ENCODE data around the gene SLC10A7. TPM values are rescaled to one million over a fixed set of nuclear protein-coding genes. Genes with fewer than 3 reads are reported as not detected.

SLC10A7 gene
- total and polyA plus RNA-seq, 2 experiments from 2014 or later, result 0.81 to 4.3 TPM

GRCh38 chr4:146465628-146466027 lies 56.1 kb downstream of the SLC10A7 start:
- Histone ChIP-seq H3F3A (replicated peaks; ENCODE audit: low read depth) (no peaks in the 10 kb centered on the region), H3K9me2 (ENCODE audit: insufficient read depth) (no peaks in the 10 kb centered on the region), H4K20me1 (replicated peaks; ENCODE audit: insufficient read depth) (no peaks in the 10 kb centered on the region), H3K27me3 (ENCODE audit: insufficient read depth) (no peaks in the 10 kb centered on the region), H3K4me1 (ENCODE audit: insufficient read depth) (peaks cover 5% of the 10 kb centered on the region), H2AFZ (no peak overlapping the region), H3K27ac (ENCODE audit: low read depth) (no peak overlapping the region), H3K4me3 (no peak overlapping the region), H3K79me2 (replicated peaks; ENCODE audit: insufficient read depth) (no peaks in the 10 kb centered on the region), H3K36me3 (ENCODE audit: insufficient read depth) (no peaks in the 10 kb centered on the region), H3K4me2 (no peak overlapping the region)
- DNase-seq (ENCODE audit: low spot score), result no peak
- Mint-ChIP-seq H3K4me1 (peaks cover 9% of the 10 kb centered on the region), H3K27me3 (ENCODE audit: insufficient read depth, low read depth, poor library complexity) (peaks cover 5% of the 10 kb centered on the region), H3K27ac (no peak overlapping the region), H3K9me3 (no peaks in the 10 kb centered on the region), H3K36me3 (ENCODE audit: low read depth) (no peaks in the 10 kb centered on the region), H3K4me3 (no peak overlapping the region)
- no peak for TF ChIP-seq CREB1 (CRISPR knock-in tag; IDR thresholded peaks at IDR 0.05; ENCODE audit: low read depth)
- no peak for TF ChIP-seq ZNF114 (CRISPR knock-in tag; IDR thresholded peaks at IDR 0.05)
- no peak for TF ChIP-seq EZH2phosphoT487 (IDR thresholded peaks at IDR 0.05; ENCODE audit: unreplicated experiment)
- TF ChIP-seq ZNF331 (CRISPR knock-in tag; IDR thresholded peaks at IDR 0.05; ENCODE audit: low read depth), result no peak
- TF ChIP-seq POLR2AphosphoS5 (IDR thresholded peaks at IDR 0.05; ENCODE audit: low read depth), result no peak
- TF ChIP-seq, protein P1, sequence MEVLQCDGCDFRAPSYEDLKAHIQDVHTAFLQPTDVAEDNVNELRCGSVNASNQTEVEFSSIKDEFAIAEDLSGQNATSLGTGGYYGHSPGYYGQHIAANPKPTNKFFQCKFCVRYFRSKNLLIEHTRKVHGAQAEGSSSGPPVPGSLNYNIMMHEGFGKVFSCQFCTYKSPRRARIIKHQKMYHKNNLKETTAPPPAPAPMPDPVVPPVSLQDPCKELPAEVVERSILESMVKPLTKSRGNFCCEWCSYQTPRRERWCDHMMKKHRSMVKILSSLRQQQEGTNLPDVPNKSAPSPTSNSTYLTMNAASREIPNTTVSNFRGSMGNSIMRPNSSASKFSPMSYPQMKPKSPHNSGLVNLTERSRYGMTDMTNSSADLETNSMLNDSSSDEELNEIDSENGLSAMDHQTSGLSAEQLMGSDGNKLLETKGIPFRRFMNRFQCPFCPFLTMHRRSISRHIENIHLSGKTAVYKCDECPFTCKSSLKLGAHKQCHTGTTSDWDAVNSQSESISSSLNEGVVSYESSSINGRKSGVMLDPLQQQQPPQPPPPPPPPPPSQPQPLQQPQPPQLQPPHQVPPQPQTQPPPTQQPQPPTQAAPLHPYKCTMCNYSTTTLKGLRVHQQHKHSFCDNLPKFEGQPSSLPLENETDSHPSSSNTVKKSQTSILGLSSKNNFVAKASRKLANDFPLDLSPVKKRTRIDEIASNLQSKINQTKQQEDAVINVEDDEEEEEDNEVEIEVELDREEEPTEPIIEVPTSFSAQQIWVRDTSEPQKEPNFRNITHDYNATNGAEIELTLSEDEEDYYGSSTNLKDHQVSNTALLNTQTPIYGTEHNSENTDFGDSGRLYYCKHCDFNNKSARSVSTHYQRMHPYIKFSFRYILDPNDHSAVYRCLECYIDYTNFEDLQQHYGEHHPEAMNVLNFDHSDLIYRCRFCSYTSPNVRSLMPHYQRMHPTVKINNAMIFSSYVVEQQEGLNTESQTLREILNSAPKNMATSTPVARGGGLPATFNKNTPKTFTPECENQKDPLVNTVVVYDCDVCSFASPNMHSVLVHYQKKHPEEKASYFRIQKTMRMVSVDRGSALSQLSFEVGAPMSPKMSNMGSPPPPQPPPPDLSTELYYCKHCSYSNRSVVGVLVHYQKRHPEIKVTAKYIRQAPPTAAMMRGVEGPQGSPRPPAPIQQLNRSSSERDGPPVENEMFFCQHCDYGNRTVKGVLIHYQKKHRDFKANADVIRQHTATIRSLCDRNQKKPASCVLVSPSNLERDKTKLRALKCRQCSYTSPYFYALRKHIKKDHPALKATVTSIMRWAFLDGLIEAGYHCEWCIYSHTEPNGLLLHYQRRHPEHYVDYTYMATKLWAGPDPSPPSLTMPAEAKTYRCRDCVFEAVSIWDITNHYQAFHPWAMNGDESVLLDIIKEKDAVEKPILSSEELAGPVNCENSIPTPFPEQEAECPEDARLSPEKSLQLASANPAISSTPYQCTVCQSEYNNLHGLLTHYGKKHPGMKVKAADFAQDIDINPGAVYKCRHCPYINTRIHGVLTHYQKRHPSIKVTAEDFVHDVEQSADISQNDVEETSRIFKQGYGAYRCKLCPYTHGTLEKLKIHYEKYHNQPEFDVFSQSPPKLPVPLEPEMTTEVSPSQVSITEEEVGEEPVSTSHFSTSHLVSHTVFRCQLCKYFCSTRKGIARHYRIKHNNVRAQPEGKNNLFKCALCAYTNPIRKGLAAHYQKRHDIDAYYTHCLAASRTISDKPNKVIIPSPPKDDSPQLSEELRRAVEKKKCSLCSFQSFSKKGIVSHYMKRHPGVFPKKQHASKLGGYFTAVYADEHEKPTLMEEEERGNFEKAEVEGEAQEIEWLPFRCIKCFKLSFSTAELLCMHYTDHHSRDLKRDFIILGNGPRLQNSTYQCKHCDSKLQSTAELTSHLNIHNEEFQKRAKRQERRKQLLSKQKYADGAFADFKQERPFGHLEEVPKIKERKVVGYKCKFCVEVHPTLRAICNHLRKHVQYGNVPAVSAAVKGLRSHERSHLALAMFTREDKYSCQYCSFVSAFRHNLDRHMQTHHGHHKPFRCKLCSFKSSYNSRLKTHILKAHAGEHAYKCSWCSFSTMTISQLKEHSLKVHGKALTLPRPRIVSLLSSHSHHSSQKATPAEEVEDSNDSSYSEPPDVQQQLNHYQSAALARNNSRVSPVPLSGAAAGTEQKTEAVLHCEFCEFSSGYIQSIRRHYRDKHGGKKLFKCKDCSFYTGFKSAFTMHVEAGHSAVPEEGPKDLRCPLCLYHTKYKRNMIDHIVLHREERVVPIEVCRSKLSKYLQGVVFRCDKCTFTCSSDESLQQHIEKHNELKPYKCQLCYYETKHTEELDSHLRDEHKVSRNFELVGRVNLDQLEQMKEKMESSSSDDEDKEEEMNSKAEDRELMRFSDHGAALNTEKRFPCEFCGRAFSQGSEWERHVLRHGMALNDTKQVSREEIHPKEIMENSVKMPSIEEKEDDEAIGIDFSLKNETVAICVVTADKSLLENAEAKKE (CRISPR knock-in tag; IDR thresholded peaks at IDR 0.05), result no peak
- TF ChIP-seq EZH2 (IDR thresholded peaks at IDR 0.05; ENCODE audit: low read depth, unreplicated experiment), result no peak
- TF ChIP-seq CTCF (conservative IDR thresholded peaks at IDR 0.05; ENCODE audit: low read depth in 2 of 2), result no peak
- TF ChIP-seq NANOG (IDR thresholded peaks at IDR 0.05; ENCODE audit: borderline replicate concordance), result no peak
- no peak for TF ChIP-seq STAT1 (IDR thresholded peaks at IDR 0.05; ENCODE audit: unreplicated experiment)
- TF ChIP-seq JUNB (IDR thresholded peaks at IDR 0.05; ENCODE audit: unreplicated experiment), result no peak
- TF ChIP-seq, protein P2, sequence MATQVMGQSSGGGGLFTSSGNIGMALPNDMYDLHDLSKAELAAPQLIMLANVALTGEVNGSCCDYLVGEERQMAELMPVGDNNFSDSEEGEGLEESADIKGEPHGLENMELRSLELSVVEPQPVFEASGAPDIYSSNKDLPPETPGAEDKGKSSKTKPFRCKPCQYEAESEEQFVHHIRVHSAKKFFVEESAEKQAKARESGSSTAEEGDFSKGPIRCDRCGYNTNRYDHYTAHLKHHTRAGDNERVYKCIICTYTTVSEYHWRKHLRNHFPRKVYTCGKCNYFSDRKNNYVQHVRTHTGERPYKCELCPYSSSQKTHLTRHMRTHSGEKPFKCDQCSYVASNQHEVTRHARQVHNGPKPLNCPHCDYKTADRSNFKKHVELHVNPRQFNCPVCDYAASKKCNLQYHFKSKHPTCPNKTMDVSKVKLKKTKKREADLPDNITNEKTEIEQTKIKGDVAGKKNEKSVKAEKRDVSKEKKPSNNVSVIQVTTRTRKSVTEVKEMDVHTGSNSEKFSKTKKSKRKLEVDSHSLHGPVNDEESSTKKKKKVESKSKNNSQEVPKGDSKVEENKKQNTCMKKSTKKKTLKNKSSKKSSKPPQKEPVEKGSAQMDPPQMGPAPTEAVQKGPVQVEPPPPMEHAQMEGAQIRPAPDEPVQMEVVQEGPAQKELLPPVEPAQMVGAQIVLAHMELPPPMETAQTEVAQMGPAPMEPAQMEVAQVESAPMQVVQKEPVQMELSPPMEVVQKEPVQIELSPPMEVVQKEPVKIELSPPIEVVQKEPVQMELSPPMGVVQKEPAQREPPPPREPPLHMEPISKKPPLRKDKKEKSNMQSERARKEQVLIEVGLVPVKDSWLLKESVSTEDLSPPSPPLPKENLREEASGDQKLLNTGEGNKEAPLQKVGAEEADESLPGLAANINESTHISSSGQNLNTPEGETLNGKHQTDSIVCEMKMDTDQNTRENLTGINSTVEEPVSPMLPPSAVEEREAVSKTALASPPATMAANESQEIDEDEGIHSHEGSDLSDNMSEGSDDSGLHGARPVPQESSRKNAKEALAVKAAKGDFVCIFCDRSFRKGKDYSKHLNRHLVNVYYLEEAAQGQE (IDR thresholded peaks at IDR 0.05; ENCODE audit: unreplicated experiment), result no peak
- TF ChIP-seq ETS1 (IDR thresholded peaks at IDR 0.05), result no peak
- ATAC-seq, result no peak

Measured in GM23338 (cell line).